ENCODE measurements around the gene MARK4.
"Not testable (repeated sequence)": the region's sequence is repeated elsewhere in the genome, so short reads cannot be mapped to it uniquely, and the experiment has no call there.

The MARK4 gene

GRCh38 chr19:45243144-45243732, 7.8 kb upstream of the MARK4 start:
- DNase-seq (ENCODE audit: low read depth), result no peak

- DNase-seq (ENCODE audit: low read depth), result no peak
Measured at GRCh38 chr19:45244133-45244794, 6.8 kb upstream of the MARK4 start.

- no peak for DNase-seq (ENCODE audit: low read depth)
Measured at GRCh38 chr19:45245334-45245787, 5.7 kb upstream of the MARK4 start, which contains the start of gene EXOC3L2. Gene EXOC3L2 (minus strand): TSS chr19:45245407. CDS start chr19:45239045, 6,362 bp downstream.

GRCh38 chr19:45245826-45246225, 5.2 kb upstream of the MARK4 start:
- no peak for DNase-seq (ENCODE audit: low read depth)

- no peak for DNase-seq (ENCODE audit: low read depth)
Measured at GRCh38 chr19:45247136-45247535, 3.9 kb upstream of the MARK4 start.

GRCh38 chr19:45249261-45250033, 1.6 kb upstream of the MARK4 start:
- no peak for DNase-seq (ENCODE audit: low read depth)

GRCh38 chr19:45250216-45250831, 747 bp upstream of the MARK4 start:
- DNase-seq (ENCODE audit: low read depth), result no peak

- no peak for DNase-seq (ENCODE audit: low read depth)
Measured at GRCh38 chr19:45251452-45252354, 632 bp downstream of the MARK4 start.

- no peak for DNase-seq (ENCODE audit: low read depth)
Measured at GRCh38 chr19:45253396-45254027, 2.4 kb downstream of the MARK4 start.

GRCh38 chr19:45254044-45254531, 3.0 kb downstream of the MARK4 start:
- no peak for DNase-seq (ENCODE audit: low read depth)

GRCh38 chr19:45255611-45256157, 4.6 kb downstream of the MARK4 start:
- no peak for DNase-seq (ENCODE audit: low read depth)

- DNase-seq (ENCODE audit: low read depth), result no peak
Measured at GRCh38 chr19:45256836-45257235, 5.8 kb downstream of the MARK4 start.

- DNase-seq (ENCODE audit: low read depth), result no peak
Measured at GRCh38 chr19:45258862-45259261, 7.8 kb downstream of the MARK4 start.

- DNase-seq (ENCODE audit: low read depth), result no peak
Measured at GRCh38 chr19:45262570-45262969, 11.5 kb downstream of the MARK4 start.

GRCh38 chr19:45263013-45263412, 11.9 kb downstream of the MARK4 start:
- DNase-seq (ENCODE audit: low read depth), result no peak

GRCh38 chr19:45264781-45265317, 13.8 kb downstream of the MARK4 start:
- DNase-seq (ENCODE audit: low read depth), result no peak

GRCh38 chr19:45265375-45265774, 14.3 kb downstream of the MARK4 start:
- no peak for DNase-seq (ENCODE audit: low read depth)

GRCh38 chr19:45267296-45267695, 16.2 kb downstream of the MARK4 start:
- DNase-seq (ENCODE audit: low read depth), result no peak

- not testable (repeated sequence) for DNase-seq (ENCODE audit: low read depth)
Measured at GRCh38 chr19:45269939-45270338, 18.9 kb downstream of the MARK4 start.

GRCh38 chr19:45271098-45271734, 20.1 kb downstream of the MARK4 start:
- no peak for DNase-seq (ENCODE audit: low read depth)
